Kidney tubule cell (primary cell): ENCODE results near the gene FKBP4.

Experiments
- DNase-seq: peaks from one replicate; pipeline ENCODE4 v3.0.0-alpha.2; 2018; ENCODE audit warnings: low spot score

Gene FKBP4

DNA sequence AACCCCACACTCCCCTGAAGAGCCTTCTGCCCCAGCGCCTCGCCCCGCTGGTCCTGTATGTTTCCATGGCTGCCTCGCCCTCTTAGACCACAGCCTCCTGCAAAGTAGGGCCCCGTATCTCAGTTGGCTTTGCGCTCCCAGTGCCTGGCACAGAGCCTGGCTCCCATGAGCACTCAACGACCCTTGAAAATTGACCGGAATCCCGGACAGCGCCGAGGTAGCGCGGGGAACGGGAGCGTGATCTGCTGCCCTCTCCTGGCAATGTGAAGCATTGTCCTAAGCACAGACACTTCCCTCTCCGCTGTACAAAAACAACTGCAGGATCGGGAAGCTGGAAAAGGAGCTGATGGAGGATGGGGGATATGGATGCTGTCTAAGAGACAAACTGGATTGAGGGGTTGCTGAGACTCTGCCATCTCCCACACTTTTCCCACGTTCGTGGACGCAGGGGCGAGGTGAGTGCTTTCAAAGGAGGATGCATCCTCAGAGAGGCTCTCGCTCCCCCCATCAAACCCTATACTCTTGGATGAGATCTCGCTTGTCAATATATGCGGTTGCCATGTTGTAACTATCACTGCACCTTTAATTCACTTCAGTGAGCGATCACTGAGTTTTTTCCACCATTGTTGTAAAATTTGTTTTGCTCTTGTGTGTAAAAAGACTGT lies 10.7 kb upstream of the FKBP4 start:
- DNase-seq: peak; percentile 49

GRCh38 chr12:2785017-2785416 lies 9.8 kb upstream of the FKBP4 start:
- no peak for DNase-seq

DNA sequence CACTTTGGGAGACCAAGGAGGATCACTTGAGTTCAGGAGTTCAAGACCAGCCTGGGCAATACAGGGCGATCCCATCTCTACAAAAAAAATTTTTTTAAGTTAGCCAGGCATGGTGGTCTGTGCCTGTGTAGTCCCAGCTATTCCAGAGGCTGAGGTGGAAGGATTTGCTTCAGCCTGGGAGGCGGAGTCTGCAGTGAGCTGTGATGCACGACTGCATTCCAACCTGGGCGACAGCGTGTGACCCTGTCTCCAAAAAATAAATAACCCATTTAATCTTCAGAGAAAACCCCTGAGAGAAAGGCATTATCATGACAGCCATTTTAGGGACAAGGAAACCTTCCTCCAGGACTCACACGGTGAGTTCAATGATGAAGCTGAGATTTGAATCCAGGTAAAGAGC lies 3.7 kb upstream of the FKBP4 start:
- DNase-seq: no peak

GRCh38 chr12:2792671-2793500 lies 1.9 kb upstream of the FKBP4 start:
- DNase-seq: no peak

DNA sequence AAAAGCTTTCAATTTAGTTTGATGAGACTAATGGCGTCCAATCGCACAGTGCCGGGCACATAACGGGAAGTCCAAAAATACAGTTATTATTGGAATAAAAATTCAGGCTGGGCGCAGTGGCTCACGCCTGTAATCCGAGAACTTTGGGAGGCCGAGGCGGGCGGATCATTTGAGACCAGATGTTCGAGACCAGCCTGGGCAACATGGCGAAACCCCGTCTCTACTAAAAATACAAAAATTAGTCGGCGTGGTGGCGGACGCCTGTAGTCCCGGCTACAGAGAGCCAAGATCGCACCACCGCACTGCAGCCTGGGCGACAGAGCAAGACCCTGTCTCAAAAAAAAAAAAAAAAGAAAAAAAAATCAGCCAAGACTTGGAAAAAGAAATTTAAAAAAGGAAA lies 1.2 kb upstream of the FKBP4 start:
- DNase-seq: no peak

GRCh38 chr12:2794191-2794735 lies 507 bp upstream of the FKBP4 start:
- no peak for DNase-seq

DNA sequence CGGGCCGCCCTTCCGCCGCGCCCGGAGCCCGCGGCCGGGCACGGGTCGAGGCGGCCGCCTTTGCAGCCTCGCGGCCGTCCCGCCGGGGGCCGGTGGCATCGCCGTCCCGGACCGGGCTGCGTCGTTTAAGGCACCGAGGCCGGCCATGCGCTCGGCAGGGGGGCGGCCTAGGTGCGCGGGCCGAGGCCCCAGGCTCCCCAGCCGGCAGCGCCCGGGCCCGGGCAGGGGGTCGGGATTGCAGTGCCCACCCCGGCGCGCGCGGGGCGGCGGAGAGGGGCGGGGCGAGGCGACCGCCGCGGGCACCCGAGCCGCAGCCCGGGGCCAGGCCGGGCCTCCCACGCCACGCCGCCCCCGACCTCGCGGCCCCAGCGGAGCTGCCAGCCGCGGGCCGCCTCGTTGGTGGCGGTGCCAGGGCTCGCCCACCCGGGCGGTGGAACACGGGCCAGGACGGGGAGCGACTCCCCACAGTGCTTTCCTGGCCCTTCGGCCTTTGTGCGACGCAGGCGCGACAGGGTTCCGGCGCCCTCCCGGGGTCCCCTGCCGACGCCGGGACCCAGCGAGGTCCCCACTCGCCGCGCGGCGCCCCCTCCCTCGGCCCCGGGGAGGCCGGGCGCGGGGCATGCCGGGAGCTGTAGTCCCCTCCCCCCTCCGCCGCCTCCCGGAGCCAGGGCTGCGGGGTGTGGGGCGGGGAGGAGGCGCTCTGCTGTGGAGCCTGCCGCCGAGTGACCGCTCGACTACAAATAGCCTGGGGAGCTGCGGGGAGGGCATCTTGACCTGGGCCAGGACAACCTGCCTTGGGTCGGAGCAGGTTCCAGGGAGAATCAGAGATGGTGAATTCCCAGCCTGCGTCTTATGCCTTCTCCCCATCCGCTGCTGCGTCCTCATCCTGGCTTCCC lies 769 bp downstream of the FKBP4 start:
- DNase-seq: peak; percentile 65

DNA sequence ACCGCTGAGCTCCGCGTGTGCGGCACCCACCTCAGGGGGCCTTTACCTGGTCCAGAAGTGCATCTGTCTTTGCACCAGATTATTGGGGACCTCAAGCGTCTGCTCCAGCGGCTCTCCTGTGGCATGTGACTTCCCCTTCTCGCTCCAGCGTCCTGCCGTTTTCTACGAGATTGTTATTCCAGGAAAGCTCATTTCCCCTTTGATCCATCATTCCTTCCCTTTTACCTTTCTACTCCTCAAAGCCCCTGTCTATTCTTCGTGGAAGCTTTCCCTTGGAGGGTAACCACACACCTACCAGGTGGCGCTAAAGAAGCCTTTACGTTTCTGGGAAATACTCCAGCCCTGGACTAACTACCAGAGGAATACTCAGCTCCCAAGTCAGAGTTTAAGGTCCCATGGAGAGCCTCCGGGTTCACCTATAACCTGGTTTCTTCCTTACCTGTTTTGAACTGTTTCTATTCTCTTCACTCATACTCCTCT lies 1.5 kb downstream of the FKBP4 start:
- DNase-seq: peak; percentile 33

GRCh38 chr12:2797721-2798418 lies 3.1 kb downstream of the FKBP4 start:
- no peak for DNase-seq

- no peak for DNase-seq
Measured at GRCh38 chr12:2800046-2800570, 5.3 kb downstream of the FKBP4 start.

GRCh38 chr12:2801044-2801783 lies 6.4 kb downstream of the FKBP4 start:
- DNase-seq: no peak

DNA sequence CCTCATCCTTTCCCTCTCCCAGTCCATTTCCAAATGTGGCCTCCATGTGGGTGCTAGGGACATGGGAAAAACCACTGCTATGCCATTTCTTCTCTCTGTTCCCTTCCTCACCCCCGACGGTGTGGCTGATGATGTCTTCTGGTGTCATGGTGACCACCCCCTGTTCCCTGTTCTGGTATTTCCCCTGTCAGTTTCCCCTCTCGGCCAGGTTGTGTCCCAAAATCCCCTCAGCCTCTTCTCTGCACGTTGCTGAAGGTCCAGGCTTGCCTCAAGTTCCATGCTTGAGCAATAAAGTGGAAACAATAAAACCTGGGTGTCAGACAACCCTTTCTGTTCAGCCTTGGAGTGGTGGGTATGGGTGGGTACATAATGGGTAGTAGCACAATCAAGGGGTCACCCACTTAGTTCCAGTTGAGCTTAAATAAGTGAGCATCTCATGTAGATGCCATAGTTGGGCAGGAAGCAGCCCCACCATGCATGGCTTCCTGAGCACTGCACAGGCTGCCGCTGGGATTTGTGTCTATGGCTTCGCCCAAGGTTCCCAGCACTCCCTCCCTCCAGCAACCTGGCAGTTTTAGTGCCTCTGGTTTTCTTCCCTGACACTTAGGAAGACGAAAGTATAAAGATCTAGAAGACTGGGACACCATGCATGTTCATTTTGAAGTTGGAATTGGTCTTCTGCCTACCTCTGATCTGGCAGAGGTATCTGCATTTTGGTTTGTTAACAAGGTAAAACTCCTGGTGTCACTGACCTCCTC lies 9.0 kb downstream of the FKBP4 start:
- DNase-seq: no peak

GRCh38 chr12:2804393-2805142 lies 9.8 kb downstream of the FKBP4 start:
- DNase-seq: peak; percentile 78

DNA sequence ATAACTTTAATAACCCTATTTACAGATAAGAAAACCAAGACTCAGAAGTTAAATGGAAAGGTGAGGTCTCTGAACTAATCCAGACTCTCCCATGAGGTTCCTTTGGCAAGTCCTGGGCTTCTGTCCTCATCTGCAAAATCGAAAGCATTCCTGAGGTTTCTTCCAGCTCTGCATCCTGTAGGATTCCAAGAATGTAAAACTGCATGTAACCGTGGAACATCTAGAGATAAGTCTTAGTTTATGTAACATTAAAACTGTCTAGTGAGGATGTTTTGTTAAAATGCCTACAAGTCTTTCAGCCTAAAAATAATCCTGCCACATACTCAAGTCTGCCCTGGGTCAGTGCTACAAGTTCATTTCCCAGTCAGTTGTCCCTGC lies 10.4 kb downstream of the FKBP4 start:
- no peak for DNase-seq

DNA sequence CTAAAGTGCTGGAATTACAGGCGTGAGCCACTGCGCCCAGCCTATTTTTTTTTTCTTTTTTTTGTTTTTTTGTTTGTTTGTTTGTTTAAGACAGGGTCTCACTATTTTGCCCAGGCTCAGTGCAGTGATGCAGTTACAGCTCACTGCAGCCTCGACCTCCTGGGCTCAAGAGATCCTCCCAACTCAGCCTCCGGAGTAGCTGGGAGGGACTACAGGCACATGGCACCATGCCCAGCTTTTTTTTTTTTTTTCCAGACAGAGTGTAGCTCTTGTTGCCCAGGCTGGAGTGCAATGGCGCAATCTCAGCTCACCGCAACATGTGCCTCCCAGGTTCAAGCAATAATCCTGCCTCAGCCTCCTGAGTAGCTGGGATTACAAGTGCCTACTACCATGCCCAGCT lies 11.9 kb downstream of the FKBP4 start:
- no peak for DNase-seq

- DNase-seq: no peak
Measured at GRCh38 chr12:2811801-2812200, 17.0 kb downstream of the FKBP4 start.

DNA sequence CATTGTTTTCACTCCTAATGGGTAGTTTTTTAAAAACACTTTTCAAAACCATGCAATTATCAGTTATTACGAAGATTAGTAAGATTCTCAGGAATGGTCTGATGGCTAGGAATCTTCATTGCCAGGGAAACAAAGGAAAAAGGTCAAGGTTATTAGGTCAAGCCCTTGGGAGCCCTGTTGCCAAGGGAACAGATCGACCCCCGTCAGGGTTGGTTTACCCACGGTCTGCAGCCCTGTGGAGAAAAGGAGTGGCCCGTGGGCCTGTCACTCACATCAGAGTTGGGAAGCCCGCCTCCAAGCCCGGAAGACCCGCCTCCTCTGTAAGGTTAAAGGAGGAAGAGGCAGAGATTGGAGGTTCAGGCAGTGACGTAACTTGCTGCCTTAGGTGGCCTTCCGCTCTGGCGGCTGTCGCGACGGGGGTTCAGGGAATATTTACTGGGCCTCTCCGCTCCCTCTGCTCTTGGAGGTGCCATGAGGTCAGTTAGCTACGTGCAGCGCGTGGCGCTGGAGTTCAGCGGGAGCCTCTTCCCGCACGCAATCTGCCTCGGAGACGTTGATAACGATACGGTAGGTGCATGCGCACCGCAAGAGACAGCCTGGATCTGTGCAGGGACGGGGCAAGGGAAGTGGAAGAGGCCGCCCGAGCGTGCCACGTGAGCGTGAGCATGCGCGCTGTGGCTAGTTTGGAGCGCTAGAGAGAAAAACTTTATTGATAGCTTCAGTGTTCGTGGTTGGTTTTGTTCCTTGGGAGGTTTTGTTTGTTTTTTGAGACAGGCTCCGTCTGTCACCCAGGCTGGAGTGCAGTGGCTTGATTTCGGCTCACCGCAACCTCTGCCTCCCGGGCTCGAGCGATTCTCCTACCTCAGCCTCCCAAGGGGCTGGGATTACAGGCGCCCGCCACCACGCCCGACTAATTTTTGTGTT lies 17.8 kb downstream of the FKBP4 start, which contains the start of gene ITFG2:
ITFG2 (plus strand) TSS at position 379 of the 924 bp plus-strand sequence; CDS start at position 472, 93 bp downstream.
- DNase-seq: peak; percentile 99
